GM19023 (cell line): Measurements from ENCODE around the gene SLCO4A1.
A peak's percentile ranks its signal among the peaks of the same experiment; 100 is the strongest.

Experiments
- ATAC-seq: cut with Tn5 transposase; IDR thresholded peaks from one replicate; pipeline ENCODE4 v1.9.1; 2021; ENCODE audit warnings: mild to moderate bottlenecking, moderate library complexity; ENCODE audit not compliant: unreplicated experiment

Gene SLCO4A1, protein sequence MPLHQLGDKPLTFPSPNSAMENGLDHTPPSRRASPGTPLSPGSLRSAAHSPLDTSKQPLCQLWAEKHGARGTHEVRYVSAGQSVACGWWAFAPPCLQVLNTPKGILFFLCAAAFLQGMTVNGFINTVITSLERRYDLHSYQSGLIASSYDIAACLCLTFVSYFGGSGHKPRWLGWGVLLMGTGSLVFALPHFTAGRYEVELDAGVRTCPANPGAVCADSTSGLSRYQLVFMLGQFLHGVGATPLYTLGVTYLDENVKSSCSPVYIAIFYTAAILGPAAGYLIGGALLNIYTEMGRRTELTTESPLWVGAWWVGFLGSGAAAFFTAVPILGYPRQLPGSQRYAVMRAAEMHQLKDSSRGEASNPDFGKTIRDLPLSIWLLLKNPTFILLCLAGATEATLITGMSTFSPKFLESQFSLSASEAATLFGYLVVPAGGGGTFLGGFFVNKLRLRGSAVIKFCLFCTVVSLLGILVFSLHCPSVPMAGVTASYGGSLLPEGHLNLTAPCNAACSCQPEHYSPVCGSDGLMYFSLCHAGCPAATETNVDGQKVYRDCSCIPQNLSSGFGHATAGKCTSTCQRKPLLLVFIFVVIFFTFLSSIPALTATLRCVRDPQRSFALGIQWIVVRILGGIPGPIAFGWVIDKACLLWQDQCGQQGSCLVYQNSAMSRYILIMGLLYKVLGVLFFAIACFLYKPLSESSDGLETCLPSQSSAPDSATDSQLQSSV

DNA sequence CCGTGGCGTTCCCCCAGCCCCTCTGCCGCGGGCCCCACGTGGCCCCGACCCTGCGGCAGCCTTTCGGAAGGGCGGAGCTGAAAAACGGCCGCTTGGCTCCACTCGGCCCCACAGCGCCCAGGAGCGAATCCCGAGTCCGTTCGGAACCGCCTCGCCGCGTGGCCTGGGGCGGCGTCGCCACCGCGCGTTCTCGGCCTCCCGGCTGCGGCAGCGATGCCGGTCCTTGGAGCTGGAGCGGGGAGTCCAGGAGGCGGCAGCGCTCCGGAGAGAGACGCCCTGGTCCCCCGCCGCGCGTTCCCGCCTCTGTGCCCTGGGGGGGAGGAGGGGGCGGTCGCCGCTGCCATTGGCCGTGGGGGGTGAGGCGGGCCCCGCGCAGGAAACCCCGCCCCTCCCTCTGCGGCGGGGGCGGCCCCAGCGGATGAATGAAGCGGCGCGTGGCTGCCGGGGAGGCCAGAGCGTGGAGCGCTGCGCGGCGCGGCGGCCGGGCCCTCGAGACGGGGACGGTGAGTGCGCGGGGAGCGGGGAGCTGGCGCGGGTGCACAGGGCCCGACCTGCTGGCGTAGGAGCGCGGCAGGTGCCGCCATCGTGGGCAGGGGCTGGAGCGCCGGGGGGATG is at the start of gene SLCO4A1:
TSS of gene SLCO4A1 (plus strand) at position 453 of the 615 bp plus-strand sequence. CDS start 13,952 bp downstream, outside the sequence.
- peak; percentile 73 for ATAC-seq

DNA sequence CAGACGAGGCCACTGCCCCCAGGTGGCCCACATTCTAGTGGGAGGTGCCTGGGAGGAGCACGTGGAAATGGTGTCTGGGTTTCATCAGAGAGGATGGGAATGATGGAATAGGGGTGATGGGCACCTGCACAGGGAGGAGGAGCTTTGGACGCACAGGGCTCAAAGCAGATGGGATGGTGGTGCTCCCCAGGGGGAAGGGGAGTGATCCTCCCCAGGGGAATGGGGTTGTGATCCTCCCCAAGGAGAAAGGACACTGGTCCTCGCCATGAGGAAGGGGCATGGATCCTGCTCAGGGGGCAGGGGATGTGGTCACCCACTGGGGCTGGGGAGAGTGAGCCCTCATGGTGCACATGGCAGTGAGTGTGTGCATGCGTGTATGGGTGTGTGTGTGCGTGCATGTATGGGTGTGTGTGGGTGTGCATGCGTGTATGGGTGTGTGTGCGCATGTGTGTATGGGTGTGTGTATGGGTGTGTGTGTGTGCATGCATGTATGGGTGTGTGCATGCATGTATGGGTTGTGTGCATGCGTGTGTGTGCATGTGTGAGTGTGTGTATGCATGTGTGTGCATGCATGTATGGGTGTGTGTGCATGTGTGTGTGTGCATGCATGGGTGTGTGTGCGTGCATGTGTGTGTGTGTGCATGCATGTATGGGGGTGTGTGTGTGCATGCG is 49.7 kb upstream of the SLCO4A1 start:
- no peak for ATAC-seq

DNA sequence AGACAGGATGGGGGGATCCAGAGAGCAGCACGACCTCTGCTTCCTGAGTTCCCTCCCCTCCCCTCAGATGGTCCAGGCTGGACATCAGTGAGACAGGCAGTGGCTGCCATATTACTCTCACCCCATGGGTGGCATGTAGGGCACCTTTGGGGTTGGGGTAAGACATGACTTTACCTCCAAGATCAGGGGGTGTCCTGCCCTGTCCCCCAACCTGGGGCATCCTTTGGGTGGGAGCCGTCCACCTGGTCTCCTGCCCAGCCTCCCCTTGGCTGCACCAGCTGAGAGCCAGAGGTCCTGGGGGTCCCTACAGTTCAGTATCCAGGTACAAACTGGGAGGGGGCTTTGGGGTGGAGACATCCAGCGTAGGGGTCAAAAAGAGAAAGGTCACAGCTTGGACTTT is 48.7 kb upstream of the SLCO4A1 start:
- no peak for ATAC-seq

DNA sequence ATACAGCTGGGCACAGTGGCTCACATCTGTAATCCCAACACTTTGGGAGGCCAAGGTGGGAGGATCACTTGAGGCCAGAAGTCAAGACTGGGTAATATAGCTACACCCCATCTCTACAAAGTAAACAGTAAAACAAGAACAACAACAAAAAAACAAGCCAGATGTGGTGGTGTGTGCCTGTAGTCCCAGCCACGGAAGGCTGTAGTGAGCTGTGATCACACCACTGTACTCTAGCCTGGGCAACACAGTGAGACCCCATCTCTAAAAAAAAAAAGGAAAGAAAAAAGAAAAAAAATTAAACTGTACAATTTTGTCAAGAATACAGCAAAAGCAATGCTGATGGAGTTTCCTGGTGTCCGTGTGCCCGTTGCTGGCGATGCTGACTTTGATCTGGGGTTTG is 47.2 kb upstream of the SLCO4A1 start:
- ATAC-seq, result no peak

DNA sequence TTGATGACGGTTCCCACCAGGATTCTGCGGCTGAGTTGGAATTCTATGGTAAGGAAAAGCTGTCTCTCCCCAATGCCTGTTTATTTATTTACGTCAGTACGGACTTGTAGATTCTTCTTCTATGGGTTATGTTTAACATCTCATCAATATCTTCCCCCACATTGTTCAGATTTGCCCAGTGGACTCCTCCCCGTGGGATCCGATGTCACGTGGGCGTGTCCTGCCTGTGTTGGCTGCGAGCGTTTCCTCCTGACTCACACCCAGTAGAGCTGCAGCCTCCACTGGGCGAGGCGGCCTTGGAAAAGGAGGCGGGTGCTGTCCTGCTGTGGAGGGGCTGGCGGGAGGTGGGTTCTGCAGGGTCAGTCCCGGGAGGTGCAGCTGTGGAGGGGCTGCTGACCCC is 46.8 kb upstream of the SLCO4A1 start:
- ATAC-seq, result no peak

DNA sequence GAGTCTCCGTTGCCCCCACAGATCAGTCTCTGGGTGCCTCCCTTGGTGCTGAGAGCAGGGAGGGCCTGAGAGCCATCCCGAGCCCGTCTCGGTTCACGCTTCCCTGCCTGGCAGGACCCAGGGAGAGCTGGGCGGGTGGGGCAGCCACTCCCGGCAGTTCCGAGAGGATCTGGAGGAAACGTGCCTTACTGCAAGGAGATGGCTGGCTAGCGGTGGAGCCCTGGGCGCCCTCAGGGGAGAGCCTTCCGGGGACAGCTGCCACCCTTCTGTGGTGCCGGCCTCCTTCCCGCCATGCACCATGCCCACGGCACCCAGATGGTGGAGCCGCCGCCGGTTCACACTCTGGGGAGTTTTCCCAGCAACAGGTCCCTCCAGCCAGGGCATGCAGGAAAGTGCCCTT is 45.8 kb upstream of the SLCO4A1 start:
- ATAC-seq, result no peak

DNA sequence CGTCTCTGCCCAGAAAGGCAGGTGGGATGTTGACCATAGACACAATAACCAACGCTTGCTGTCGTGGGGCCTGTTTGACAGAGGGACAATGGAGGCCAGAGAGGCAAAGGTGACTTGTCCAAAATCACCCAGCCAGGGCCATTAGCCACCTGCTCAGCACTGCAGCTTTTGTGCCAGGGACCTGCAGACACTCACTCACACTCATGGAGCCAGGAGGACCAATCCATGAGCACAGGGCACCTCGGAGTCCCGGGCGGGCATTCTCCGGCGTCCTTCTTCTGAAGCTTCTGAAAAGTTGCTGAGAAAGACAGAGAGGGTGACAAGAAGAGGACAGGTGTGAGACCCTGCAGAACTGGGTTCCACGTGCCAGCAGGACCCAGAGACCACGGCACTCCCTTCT is 45.4 kb upstream of the SLCO4A1 start:
- ATAC-seq, result no peak

DNA sequence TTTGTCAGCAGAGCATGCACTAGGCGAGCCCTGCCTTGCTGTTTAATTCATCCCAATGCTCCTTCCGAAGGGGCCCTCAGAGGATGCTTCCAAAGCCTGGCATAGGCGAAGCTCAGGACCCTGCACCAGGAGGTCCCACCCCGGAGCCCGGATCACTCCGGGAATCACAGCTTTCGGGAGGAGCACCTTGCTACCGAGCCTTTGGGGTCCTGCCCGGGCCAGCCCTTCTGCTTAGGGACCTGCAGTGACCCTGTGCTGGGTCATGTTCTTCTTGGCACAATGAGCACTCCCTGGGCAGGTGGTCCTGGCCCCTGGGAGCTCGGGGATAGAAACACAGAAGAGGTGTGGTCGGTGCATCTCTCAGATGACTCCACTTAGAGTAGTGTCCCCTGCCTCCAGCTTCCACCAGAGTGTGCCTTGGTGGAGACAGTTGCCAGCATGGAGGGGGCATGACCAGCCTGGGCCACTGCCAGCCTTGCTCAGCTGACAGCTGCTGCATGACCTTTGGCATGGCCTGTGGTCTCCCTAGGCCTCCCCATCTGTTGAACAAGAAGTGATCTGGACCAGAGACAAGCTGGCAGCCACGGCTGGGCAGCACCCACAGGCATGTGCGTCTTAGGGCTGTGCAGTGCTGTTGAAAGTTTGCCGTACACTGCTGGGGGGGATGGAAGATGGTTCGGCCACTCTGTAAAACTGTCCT is 44.7 kb upstream of the SLCO4A1 start:
- no peak for ATAC-seq

DNA sequence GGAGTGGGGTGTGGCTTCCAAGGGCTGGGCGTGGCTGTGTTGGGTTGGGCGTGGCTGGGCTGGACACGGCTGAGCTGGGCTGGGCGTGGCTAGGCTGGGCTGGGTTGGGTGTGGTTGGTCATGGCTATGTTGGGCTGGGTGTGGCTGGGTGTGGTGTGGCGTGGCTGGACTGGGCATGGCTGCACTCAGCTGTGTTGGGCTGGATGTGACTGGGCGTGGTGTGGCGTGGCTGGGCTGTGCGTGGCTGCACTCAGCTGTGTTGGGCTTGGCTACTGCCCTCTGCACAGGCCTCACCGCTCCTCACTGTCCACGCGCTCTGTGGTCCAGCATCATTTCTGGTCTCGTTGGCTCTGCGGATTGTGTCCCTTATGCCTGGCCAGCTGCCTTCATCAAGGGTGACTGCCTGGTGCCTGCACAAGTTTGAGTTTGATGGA is 43.5 kb upstream of the SLCO4A1 start:
- no peak for ATAC-seq

DNA sequence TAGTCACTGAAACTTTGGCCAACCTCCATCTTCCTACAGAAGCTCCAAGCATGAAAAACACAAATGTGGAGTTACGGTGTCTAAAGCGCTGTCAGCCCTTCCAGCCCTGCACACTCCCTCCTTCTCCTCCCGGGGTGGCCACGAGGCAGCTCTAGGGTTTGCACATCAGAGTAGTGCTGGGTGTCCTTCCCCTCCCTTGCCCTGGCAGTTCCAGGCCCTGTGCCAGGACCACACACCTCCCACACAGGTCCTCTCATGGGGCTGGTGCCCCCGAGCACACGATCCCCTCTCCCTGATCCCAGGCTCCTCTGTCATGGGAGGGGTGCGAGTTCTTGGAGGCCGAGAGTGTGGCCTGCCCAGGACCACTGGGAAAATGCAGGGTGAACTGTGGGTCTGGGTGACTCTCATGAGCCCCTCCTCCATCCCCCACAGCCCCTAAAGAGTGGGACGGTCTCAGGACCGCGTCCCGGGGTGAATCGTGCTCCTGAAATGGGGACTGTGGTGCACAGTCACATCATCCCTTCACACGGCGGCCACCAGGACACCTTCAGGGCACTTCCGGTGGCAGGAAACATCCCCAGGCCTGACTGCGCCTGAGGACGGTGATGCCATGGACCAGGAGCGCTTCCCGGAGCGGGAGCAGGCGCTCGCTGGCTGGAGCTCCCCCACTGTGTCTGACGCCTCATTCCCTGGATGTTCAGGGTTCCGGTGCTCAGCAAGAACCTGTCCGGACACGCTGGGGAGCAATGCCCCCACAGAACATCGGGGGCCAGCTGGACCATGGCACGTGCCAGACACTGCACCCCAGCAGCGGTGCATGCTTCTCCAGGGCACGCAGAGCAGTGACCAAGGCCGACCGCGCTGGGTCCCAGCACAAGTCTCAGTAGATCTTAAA is 42.8 kb upstream of the SLCO4A1 start:
- no peak for ATAC-seq

DNA sequence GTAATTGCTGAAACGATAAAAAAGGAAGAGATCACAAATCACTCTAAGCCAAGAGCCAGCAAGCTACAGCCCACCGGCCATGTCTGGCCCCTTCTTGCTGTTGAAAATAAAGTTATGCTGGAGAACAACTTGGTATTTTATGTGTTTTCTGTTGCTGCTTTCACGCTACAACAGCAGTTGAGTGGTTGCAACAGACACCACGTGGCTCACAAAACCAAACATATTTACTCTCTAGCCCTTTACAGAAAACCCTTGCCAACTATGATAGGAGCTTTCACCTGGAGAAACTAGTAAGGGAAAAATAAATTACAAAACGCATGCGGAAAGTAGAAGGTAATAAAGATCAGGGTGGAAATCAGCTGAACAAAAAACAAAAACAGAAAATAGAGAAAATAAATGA is 41.1 kb upstream of the SLCO4A1 start:
- no peak for ATAC-seq

DNA sequence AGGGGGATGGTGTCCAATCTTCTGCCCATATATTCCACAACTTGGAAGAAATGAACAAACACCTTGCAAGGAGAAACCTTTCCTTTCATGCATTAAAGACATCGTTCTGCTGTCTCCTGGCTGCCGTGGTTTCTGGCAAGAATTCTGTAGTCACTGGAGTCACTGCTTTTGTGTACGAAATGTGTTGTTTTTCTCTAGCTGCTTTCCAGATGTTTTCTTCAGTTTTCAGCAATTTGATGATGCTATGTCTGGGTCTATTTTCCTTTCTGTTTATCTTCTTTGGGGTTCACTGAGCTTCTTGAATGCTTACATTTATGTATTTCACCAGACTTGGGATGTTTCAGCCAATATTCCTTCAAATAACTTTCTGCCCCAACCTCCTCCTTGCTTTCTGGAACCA is 40.6 kb upstream of the SLCO4A1 start:
- no peak for ATAC-seq

DNA sequence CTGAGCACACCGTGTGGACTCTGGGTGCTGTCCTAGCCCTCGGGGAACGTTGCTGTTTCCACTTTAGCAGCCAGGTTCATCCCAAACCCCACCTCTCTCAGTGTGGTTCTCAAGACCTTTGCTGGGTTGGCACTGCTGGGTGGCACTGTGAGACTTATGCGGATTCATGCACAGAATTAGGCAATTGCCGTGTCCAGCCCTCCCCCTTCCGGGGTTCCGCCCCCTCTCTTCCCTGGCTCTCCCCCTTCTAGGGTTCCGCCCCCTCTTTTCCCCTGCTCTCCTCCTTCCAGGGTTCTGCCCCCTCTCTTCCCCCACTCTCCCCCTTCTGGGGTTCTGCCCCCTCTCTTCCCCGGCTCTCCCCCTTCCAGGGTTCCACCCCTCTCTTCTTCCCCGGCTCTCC is 39.8 kb upstream of the SLCO4A1 start:
- no peak for ATAC-seq

DNA sequence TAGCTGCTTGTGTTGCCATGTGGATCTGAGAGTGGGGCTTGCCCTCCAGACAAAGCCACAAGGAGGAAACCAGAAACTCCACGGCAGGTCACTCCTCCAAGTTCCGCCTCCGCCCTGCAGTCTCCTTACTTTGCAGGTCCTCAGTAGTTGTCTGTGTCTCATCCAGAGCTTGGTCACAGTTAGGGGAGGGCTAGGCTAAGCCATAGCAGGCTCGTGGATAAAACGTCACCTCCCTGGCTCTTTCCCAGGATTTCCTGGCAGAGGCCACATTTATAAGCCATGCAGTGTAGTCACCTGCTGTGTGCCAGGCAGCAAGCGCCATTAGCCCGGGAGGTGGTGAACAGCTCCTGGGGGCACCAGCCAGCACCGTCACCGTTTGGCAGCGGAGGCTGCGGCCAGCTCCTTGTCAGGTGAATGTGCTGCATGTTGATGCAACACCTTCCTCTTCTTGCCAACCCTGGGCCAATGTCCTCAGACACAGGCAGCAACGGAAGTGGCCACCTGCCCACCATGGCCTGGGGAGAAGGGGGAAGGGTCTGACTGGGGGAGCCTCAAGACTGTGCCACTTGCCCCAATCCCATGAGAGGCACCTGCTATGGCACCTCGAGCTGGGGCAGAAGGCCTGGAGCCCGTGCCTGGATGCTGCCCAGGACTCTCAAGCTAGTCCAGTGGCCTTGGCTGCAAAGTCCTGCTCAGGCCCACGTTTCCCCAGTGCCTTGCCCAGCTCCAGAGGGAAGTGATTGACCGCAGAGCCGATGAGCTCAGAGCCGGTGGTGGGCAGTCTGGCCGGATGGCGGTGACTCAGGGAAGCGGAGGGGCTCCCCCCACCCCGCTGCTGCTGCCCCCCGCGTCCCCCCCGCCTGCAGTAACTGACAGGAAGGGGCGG is 39.0 kb upstream of the SLCO4A1 start:
- no peak for ATAC-seq

DNA sequence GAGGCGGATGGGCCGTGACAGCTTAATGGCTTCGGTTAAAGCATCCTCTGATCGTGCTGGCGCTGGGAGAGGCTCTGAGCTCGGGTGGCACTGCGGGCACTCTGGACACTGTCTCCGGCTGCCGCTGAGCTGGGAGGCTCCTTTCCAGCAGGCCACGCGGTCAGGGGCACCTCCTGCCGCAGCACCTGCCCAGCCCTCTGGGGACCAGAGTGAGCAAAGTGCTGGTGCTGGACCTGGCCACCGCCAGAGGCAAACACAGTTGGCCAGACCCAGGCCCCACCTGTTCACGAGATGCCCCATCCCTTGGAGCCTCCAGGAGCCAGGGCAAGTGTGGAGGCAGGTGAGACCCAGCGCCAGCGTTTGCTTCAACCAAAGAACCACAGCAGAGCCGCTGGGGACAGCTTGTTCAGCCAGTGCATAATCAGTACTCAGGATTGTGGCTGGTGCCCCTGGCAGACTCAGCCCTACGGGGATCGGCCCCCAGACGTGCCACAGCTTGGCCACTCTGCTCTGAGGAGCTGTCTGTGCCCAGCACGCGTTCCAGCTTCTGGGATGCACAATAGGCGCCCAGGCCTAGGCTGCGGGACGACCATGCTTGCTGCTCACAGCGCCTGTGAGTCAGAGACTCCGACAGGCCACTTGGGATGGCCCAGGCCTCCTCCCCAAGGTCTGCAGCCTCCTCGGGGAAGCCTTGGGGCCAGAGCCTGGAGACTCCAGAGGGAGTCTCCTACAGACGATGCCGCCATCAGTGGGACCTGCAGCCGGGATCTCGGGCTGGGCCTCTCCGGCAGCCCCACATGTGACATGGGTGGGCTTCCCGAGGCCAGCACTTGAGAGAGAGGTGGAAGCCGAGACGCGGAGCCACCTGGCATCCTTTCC is 38.2 kb upstream of the SLCO4A1 start:
- no peak for ATAC-seq

DNA sequence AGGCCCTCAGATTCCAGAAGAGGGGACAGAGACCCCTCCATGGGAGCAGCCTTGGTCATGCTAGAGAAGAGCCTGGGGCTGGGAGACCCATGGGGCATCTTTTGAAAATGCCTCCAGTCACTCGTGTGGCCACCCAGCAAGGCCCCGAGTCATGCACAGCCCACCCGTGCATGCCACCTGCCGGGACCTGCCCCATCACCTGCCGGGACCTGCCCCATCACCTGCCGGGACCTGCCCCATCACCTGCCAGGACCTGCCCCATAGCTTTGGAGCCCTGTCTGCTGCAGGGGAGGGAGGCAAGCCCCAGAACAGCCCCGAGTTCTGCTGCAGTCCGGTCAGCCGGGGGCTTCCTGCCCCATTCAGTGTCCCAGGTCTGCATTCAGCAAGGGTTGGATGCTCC is 37.5 kb upstream of the SLCO4A1 start:
- ATAC-seq, result no peak

DNA sequence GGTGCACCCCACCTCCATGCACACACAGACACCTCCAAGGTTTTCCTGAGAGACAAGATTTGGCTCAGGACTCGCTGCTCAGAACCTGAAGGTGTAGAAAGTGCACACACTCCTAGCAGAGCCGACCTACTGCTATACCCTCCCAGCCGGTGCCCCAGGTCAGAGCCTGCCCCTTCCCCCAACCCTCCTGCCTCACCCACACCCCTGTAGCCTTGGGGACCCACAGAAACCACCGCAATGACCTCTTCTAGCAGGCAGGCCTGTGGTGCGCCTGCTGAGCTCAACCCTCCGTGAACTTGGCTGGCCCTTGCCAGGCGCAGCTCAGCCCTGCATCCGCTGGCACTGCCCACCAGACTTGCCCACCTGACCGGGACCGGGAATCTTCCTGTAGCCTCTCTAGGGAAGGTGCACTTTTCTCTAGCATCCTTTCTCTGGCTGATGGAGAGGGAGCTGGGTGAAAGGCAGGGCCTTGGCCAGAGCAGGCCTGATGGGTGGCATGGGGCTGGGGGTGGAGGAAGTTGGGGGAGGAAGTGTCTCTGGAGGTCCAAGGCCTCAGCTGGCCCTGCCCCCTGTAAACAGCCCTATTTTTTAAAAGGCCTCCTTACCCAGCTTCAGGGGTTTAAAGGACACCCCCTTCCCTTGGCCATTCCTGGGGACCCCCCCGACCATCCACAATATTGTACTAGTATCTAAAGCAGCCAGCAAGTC is 36.9 kb upstream of the SLCO4A1 start:
- ATAC-seq, result no peak
